Kidney (tissue), 14 donors: ENCODE data around the gene PRKCD. TPM values are rescaled to one million over a fixed set of nuclear protein-coding genes. Genes with fewer than 3 reads are reported as not detected.

Experiments used
- DNase-seq, 5 donors: peaks; one replicate each; pipeline ENCODE4 v3.0.0-alpha.2; 2013 to 2020
- FAIRE-seq: peaks from 2 replicates; lab custom pipeline; 2012; peaks lifted over from hg19 to GRCh38; lab: Jason Lieb, UNC
- H3K27ac ChIP-seq, 2 donors: one replicate each; pipeline ENCODE4 v1.7.0; 2013; ENCODE audit warnings: low read depth in 2 of 2, low read length in 2 of 2, inconsistent platforms in 1 of 2
- H3K27me3 ChIP-seq: one replicate; pipeline ENCODE4 v1.7.1; 2013; ENCODE audit warnings: low read length, inconsistent platforms; ENCODE audit not compliant: control insufficient read depth, insufficient read depth
- H3K36me3 ChIP-seq, 3 donors: one replicate each; pipeline versions ENCODE4 v1.7.0 to v1.7.1; 2013; ENCODE audit warnings: low read length in 3 of 3, control low read depth in 1 of 3, inconsistent platforms in 1 of 3; ENCODE audit not compliant: insufficient read depth in 3 of 3, control insufficient read depth in 2 of 3
- H3K4me1 ChIP-seq, 3 donors: one replicate each; pipeline versions ENCODE4 v1.7.0 to v1.7.1; 2013; ENCODE audit warnings: low read length in 3 of 3, inconsistent platforms in 1 of 3, low read depth in 1 of 3; ENCODE audit not compliant: control insufficient read depth in 2 of 3, insufficient read depth in 2 of 3
- H3K4me3 ChIP-seq, 3 donors: one replicate each; pipeline versions ENCODE4 v1.7.0 to v1.8.1; 2013; ENCODE audit warnings: low read length in 3 of 3, control low read depth in 1 of 3, inconsistent platforms in 1 of 3
- H3K9ac ChIP-seq, 3 donors: one replicate each; pipeline versions ENCODE4 v1.7.0 to v1.7.1; 2013; ENCODE audit warnings: low read length in 3 of 3, control low read depth in 1 of 3, inconsistent platforms in 1 of 3
- H3K9me3 ChIP-seq, 3 donors: one replicate each; pipeline versions ENCODE4 v1.7.0 to v1.7.1; 2013; ENCODE audit warnings: low read length in 3 of 3, control low read depth in 1 of 3, inconsistent platforms in 1 of 3; ENCODE audit not compliant: control insufficient read depth in 2 of 3, insufficient read depth in 1 of 3
- intact Hi-C: fragments of 100-400 bp; cut with DNase I; formaldehyde crosslinking; loops from one replicate; pipeline ENCODE4 v1.11.1; 2022
- polyA plus RNA-seq: library from polyadenylated mRNA; stranded (reverse); fragments of 350-450 nt; fragmentation: Illumina TruSeq; extraction: RNeasy Lipid Tissue Mini Kit (QIAGEN cat#74804); gene quantifications from one replicate; pipeline ENCODE4 v1.2.3, GENCODE V29; 2014; ENCODE audit warnings: low read depth, low replicate concordance; ENCODE audit not compliant: insufficient read depth
- total RNA-seq: library from RNA; stranded (reverse); fragmentation: NEBNext Ultra II Directional; extraction: Animal tissue kit (Norgen Biotek cat#: 25700); gene quantifications from one replicate; pipeline ENCODE4 v1.2.1, GENCODE V29; 2021
- TF ChIP-seq, protein P1 (sequence below): IDR thresholded peaks from 3 replicates; pipeline ENCODE4 v1.5.1; 2012; ENCODE audit warnings: mild to moderate bottlenecking, moderate library complexity, borderline replicate concordance; ENCODE audit not compliant: insufficient read depth; ENCODE audit errors: extremely low read depth
- donor health status: control.
- donor health status: control.
- donor health status: control.
- donor health status: control.
- donor health status: control.
- donor health status: DM: yes; HTN: yes; CAD: no.
- donor health status: Normal renal cell carcinoma (clear cell type).

The PRKCD gene
- total and polyA plus RNA-seq, 2 donors from 2014 or later = 26.6 to 29.1 TPM

DNA sequence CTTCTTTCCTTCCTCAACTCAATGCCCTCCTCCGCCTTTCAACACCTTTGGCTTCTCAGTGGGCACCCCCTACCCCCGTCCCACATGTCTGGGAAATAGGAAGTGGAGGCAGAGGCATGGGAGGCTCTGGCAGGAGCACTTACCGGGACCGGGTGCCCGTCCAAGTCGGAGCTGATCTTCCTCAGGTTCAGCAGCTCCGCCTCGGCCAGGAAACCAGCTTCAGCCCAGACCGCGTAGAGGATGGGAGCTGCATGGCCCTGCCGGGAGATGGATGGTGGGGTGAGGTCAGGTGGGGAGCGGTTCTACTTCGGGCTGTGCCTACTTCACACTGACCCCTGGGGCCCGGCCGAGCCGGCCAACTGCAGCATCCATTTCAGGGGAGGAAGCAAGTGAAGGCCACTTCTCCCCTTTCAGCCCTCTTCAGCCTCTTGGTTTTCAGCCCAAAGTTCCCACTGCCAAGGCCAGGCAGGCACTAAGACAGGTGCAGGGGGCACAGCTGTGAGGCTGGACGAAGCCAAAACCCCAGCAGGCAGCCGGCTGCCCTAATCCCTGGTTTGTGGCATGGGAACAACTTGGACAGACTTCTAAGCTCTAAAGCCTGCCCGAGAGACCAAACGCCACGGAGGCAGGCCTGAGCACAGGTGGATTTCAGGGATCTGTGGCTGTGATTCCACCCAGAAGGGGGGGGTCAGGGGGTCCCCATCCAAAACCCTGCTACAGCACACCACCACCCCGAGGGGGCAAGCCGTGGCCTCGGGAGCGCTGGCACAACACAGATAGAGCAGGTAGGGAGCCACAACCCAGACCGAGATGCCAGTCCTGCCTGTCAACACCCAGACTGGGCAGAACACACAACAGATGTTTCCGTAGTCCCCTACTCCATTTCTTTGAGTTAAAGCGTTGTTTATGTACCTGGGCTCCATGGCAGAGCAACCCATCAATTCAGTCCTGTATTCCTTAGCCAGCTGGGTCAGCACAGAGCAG, 80.3 kb downstream of the PRKCD start:
- no peak for DNase-seq
- Histone ChIP-seq H3K27ac (no peak overlapping the region), H3K4me3 (no peak overlapping the region)

DNA sequence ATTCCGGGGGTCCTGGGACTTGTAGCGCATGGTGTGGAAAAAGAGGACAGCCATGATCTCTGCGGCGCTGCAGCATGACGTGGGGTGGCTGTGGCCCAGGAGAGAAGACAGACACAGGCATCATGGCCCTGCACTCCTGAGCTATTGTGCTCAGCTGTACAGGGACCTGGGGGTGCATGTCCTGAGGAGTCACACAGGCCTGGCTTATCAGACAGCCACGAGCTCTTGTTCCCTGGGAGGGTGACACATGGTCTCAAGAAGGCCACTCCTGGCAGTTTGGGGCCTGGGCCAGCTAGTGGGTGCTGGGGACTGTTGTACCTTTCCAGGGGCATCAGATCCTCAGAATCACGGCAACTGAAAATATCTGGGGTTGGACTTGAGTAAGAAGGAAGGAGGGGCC, 81.1 kb downstream of the PRKCD start:
- TF ChIP-seq, protein P1, sequence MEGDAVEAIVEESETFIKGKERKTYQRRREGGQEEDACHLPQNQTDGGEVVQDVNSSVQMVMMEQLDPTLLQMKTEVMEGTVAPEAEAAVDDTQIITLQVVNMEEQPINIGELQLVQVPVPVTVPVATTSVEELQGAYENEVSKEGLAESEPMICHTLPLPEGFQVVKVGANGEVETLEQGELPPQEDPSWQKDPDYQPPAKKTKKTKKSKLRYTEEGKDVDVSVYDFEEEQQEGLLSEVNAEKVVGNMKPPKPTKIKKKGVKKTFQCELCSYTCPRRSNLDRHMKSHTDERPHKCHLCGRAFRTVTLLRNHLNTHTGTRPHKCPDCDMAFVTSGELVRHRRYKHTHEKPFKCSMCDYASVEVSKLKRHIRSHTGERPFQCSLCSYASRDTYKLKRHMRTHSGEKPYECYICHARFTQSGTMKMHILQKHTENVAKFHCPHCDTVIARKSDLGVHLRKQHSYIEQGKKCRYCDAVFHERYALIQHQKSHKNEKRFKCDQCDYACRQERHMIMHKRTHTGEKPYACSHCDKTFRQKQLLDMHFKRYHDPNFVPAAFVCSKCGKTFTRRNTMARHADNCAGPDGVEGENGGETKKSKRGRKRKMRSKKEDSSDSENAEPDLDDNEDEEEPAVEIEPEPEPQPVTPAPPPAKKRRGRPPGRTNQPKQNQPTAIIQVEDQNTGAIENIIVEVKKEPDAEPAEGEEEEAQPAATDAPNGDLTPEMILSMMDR = no peak
- no peaks in the 10 kb centered on the region for H3K9me3 ChIP-seq
- no peak for DNase-seq
- no peak for FAIRE-seq
- no peaks in the 10 kb centered on the region for H3K27me3 ChIP-seq
- H3K36me3 ChIP-seq = peaks cover 0 to 19% (median 7%) of the 10 kb centered on the region in 3 donors
- H3K4me1 ChIP-seq = peaks cover 2 to 24% (median 15%) of the 10 kb centered on the region in 3 donors
- H3K9ac ChIP-seq = no peak overlapping the region
- no peak overlapping the region for H3K4me3 ChIP-seq
- no peak overlapping the region for H3K27ac ChIP-seq
- intact Hi-C loops = no loop called here

More for the DNA sequence above, 80.3 kb downstream of the PRKCD start:
- no peak for FAIRE-seq
- intact Hi-C loops = no loop called here
- Histone ChIP-seq H3K4me1 (peaks cover 2 to 33% (median 23%) of the 10 kb centered on the region in 3 donors), H3K36me3 (peaks cover 0 to 19% (median 7%) of the 10 kb centered on the region in 3 donors), H3K9ac (no peak overlapping the region), H3K27me3 (no peaks in the 10 kb centered on the region), H3K9me3 (no peaks in the 10 kb centered on the region)
- TF ChIP-seq, protein P1 = no peak

Other genes starting within 250 kb of the PRKCD start
- gene SFMBT1, start 115.1 kb upstream of the PRKCD start, total RNA-seq = 16.0 TPM
- 3.4 TPM for gene SFMBT1, start 115.1 kb upstream of the PRKCD start, polyA plus RNA-seq
- 22.8 TPM for gene RFT1, start 30.8 kb upstream of the PRKCD start, total RNA-seq
- 14.7 TPM for gene RFT1, start 30.8 kb upstream of the PRKCD start, polyA plus RNA-seq
- gene TKT, start 94.8 kb downstream of the PRKCD start, total RNA-seq = 182 TPM
- 224 TPM for gene TKT, start 94.8 kb downstream of the PRKCD start, polyA plus RNA-seq
- gene DCP1A, start 186.3 kb downstream of the PRKCD start, total RNA-seq = 21.0 TPM
- gene DCP1A, start 186.3 kb downstream of the PRKCD start, polyA plus RNA-seq = 4.9 TPM